Measurements from ENCODE around the gene CLEC2A. TPM values are rescaled to one million over a fixed set of nuclear protein-coding genes. Genes with fewer than 3 reads are reported as not detected.
"Not testable (repeated sequence)": the region's sequence is repeated elsewhere in the genome, so short reads cannot be mapped to it uniquely, and the experiment has no call there.

The CLEC2A gene
- total and polyA plus RNA-seq, 2 donors (not counting 3 experiments of a cell fraction or from before 2014, with no cell fraction given) = not detected

DNA sequence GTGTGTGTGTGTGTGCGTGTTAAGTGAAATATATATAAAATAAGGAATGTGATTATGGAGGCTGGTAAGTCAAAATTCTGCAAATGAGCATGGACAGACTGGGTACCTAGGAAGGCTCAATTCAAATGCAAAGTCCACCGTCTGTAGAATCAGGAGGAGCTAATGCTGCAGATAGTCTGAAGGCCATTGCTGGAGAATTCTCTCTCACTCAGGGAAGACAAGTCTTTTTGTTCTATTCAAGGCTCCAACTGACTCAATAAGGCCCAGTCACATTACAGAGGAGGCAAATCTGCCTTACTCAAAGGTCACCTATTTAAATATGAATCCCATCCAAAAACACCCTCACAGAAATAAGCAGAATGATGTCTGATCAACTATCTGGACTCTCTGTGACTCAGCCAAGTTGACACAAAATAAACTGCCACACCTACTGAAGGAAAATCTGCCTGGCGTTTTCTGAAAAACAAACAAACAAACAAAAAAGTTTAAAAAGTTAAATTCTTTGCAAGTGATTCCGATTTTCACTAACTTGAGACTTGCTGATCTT is 51.6 kb downstream of the CLEC2A start:
- Histone ChIP-seq H3K4me2 (ENCODE audit: insufficient read depth, low read length) (no peak overlapping the region), H3K4me3 (replicated peaks in 1 of 3; ENCODE audit: insufficient read depth in 1 of 3, low read depth in 1 of 3, low read length in 3 of 3) (no peak overlapping the region), H3K9ac (replicated peaks; ENCODE audit: extremely low read depth, insufficient read depth, low read length) (no peak overlapping the region), H3K27me3 (ENCODE audit: control insufficient read depth in 2 of 2, insufficient read depth in 2 of 2, low read length in 2 of 2) (no peaks in the 10 kb centered on the region), H2AFZ (ENCODE audit: low read depth, low read length) (no peak overlapping the region), H3K9me3 (replicated peaks; ENCODE audit: control insufficient read depth, insufficient read depth, low read length) (no peaks in the 10 kb centered on the region), H3K27ac (ENCODE audit: insufficient read depth, low read depth, low read length) (no peak overlapping the region), H3K79me2 (ENCODE audit: control insufficient read depth, insufficient read depth, low read length) (no peaks in the 10 kb centered on the region), H4K20me1 (replicated peaks; ENCODE audit: control insufficient read depth, extremely low read depth, insufficient read depth, low read length) (no peaks in the 10 kb centered on the region), H3K9me1 (replicated peaks; ENCODE audit: control insufficient read depth, extremely low read depth, insufficient read depth, low read length) (no peaks in the 10 kb centered on the region), H3K4me1 (ENCODE audit: control insufficient read depth, extremely low read depth, insufficient read depth, low read length) (no peaks in the 10 kb centered on the region), H3K36me3 (ENCODE audit: control insufficient read depth in 2 of 2, extremely low read depth in 1 of 2, insufficient read depth in 2 of 2, low read length in 2 of 2) (no peaks in the 10 kb centered on the region)
- no TSS peak for BruUV-seq (replicated peaks)
- TF ChIP-seq EZH2 (IDR thresholded peaks at IDR 0.05; ENCODE audit: borderline replicate concordance, low read depth, low read length, severe bottlenecking) = no peak
- TF ChIP-seq POLR2A (IDR thresholded peaks at IDR 0.05; ENCODE audit: low read depth, low read length) = no peak
- no peak for TF ChIP-seq POLR2AphosphoS5 (IDR thresholded peaks at IDR 0.05; ENCODE audit: insufficient read depth, low read depth, low read length)
- no peak for TF ChIP-seq JUN (IDR thresholded peaks at IDR 0.05; ENCODE audit: borderline replicate concordance, insufficient read depth, insufficient read length, low read depth)
- TF ChIP-seq, protein P1, sequence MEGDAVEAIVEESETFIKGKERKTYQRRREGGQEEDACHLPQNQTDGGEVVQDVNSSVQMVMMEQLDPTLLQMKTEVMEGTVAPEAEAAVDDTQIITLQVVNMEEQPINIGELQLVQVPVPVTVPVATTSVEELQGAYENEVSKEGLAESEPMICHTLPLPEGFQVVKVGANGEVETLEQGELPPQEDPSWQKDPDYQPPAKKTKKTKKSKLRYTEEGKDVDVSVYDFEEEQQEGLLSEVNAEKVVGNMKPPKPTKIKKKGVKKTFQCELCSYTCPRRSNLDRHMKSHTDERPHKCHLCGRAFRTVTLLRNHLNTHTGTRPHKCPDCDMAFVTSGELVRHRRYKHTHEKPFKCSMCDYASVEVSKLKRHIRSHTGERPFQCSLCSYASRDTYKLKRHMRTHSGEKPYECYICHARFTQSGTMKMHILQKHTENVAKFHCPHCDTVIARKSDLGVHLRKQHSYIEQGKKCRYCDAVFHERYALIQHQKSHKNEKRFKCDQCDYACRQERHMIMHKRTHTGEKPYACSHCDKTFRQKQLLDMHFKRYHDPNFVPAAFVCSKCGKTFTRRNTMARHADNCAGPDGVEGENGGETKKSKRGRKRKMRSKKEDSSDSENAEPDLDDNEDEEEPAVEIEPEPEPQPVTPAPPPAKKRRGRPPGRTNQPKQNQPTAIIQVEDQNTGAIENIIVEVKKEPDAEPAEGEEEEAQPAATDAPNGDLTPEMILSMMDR (IDR thresholded peaks at IDR 0.05; ENCODE audit: extremely low read depth in 1 of 2, insufficient read depth in 1 of 2, low read depth in 1 of 2, low read length in 2 of 2) = no peak
- TF ChIP-seq FOS (IDR thresholded peaks at IDR 0.05; ENCODE audit: borderline replicate concordance, insufficient read depth, low read length) = no peak
- dilution Hi-C loops (cut with MboI; ENCODE audit: extremely low pct_ligation_motif_present, low sequenced_read_pairs) (no loop called here), intact Hi-C loops (cut with micrococcal nuclease) (no loop called here)
- ChIA-PET POLR2A (no interaction called here), CTCF (no interaction called here)
- FAIRE-seq = no peak
- DNase-seq (ENCODE audit: low read depth, low spot score) = no peak

DNA sequence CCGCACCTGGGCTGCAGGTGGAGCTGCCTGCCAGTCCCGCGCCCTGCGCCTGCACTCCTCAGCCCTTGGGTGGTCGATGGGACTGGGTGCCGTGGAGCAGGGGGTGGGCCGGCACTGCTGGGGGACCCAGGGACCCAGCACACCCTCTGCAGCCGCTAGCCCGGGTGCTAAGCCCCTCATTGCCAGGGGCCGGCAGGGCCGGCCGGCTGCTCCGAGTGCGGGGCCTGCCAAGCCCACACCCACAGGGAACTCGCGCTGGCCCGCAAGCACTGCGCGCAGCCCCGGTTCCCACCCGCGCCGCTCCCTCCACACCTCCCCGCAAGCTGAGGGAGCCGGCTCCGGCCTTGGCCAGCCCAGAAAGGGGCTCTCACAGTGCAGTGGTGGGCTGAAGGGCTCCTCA is 56.0 kb downstream of the CLEC2A start:
- H3K9ac ChIP-seq (replicated peaks; ENCODE audit: extremely low read depth, insufficient read depth, low read length); H3K27ac ChIP-seq (ENCODE audit: insufficient read depth, low read depth, low read length); H3K79me2 ChIP-seq (ENCODE audit: control insufficient read depth, insufficient read depth, low read length); DNase-seq (ENCODE audit: low read depth, low spot score); H4K20me1 ChIP-seq (replicated peaks; ENCODE audit: control insufficient read depth, extremely low read depth, insufficient read depth, low read length); dilution Hi-C loops (cut with MboI; ENCODE audit: extremely low pct_ligation_motif_present, low sequenced_read_pairs); H3K9me3 ChIP-seq (replicated peaks; ENCODE audit: control insufficient read depth, insufficient read depth, low read length); H3K36me3 ChIP-seq (ENCODE audit: control insufficient read depth in 2 of 2, extremely low read depth in 1 of 2, insufficient read depth in 2 of 2, low read length in 2 of 2); H3K4me3 ChIP-seq (replicated peaks in 1 of 3; ENCODE audit: insufficient read depth in 1 of 3, low read depth in 1 of 3, low read length in 3 of 3); H3K4me1 ChIP-seq (ENCODE audit: control insufficient read depth, extremely low read depth, insufficient read depth, low read length); CTCF ChIA-PET; H3K4me2 ChIP-seq (ENCODE audit: insufficient read depth, low read length); FAIRE-seq; H3K27me3 ChIP-seq (ENCODE audit: control insufficient read depth in 2 of 2, insufficient read depth in 2 of 2, low read length in 2 of 2); H2AFZ ChIP-seq (ENCODE audit: low read depth, low read length); intact Hi-C loops (cut with micrococcal nuclease); H3K9me1 ChIP-seq (replicated peaks; ENCODE audit: control insufficient read depth, extremely low read depth, insufficient read depth, low read length); BruUV-seq (replicated peaks); POLR2A ChIA-PET: not testable (repeated sequence)
